NOMO-1 treated with dmso at 0.1 percent for 144 hours (cell line): ENCODE results near the gene ARID3A.

Experiments
- DNase-seq: peaks from one replicate; lab custom pipeline; 2025; ENCODE audit not compliant: unreplicated experiment; lab: John Stamatoyannopoulos, UW

Gene ARID3A

DNA sequence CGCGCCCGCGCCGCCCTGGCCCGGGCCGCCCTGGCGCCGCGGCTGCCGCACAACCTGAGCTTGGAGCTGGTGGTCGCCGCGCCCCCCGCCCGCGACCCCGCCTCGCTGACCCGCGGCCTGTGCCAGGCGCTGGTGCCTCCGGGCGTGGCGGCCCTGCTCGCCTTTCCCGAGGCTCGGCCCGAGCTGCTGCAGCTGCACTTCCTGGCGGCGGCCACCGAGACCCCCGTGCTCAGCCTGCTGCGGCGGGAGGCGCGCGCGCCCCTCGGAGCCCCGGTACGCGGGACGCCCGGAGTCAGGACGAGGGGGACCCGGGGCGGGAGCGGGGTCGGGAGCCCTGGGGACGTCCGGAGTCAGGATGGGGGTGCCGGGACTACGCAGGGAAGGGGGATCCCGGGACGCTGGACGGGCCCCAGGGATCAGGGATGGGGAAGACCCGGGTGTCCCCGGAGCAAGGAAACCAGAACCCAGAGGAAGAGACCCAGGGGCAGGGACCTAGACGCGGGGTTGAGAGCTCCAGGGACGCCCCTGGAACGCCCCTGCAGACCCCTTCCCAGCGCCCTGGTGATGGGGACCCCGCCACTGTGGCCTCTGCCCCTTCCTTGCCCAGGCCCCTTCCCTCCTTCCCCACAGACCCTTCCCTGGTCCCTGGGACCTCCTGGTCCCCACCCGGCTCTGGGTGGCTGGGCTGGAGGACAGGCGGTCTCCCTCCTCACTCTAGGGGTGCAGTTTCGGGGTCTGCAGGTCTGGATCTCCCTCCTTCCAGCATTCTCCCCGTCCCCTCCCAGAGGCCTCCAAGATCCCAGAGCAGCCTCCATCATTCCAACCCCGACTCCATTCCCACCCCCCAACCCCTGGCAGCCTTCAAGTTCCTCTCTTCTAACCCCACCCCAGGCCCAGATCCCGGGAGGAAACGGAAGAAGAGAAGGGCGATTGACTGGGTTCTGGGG is 75.0 kb downstream of the ARID3A start:
- DNase-seq, result no peak

DNA sequence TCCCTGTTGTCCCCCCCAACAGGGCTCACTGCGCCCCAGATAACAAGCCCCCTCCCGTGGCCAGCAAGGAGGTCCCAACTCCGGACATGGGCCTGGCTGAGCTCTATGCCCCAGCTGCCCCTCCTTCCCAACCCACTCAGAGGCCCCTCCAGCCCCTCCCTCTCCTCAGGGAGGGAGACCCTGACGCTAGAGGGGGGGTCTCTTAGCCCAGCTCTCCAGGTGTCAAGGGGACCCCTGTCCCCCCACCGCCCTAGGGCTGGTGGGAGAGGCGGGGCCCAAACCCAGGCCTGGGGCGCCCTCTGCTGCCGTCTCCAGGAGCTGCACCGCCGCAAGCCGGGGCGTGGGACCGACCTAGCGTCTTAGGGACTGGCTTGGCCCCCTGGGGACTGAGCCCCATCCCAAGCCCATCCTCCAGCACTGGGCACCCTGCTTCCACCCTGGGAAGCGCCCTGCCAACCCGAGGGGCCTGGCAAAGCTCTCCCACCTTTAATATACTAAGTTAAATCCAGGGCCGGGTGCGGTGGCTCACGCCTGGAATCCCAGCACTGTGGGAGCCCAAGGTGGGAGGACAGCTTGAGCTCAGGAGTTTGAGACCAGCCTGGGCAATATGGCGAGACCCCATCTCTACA is 75.8 kb downstream of the ARID3A start:
- DNase-seq, result no peak

GRCh38 chr19:1002600-1002999 is 76.8 kb downstream of the ARID3A start:
- no peak for DNase-seq

- DNase-seq, result no peak
These were observed 77.4 kb downstream of the ARID3A start for GRCh38 chr19:1003283-1003682.

DNA sequence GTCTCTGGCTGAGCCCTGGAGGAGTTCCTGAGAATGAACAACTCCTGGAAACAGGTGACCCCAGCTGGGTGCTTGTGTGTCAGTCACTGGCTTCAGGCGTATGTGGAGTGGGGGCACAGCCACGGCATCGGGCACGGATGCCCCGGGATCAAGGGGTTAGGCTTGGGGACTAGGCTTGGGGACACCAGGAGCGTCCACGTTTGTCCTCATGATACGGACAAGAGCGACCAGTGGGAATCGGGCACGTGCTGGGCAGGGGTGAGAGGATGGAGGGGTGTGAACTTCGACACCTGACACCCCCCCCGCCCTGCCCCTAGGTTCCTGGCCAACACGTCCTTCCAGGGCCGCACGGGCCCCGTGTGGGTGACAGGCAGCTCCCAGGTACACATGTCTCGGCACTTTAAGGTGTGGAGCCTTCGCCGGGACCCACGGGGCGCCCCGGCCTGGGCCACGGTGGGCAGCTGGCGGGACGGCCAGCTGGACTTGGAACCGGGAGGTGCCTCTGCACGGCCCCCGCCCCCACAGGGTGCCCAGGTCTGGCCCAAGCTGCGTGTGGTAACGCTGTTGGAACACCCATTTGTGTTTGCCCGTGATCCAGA is 78.5 kb downstream of the ARID3A start:
- DNase-seq, result no peak

- DNase-seq, result no peak
These were observed 79.2 kb downstream of the ARID3A start for GRCh38 chr19:1004803-1005664.

DNA sequence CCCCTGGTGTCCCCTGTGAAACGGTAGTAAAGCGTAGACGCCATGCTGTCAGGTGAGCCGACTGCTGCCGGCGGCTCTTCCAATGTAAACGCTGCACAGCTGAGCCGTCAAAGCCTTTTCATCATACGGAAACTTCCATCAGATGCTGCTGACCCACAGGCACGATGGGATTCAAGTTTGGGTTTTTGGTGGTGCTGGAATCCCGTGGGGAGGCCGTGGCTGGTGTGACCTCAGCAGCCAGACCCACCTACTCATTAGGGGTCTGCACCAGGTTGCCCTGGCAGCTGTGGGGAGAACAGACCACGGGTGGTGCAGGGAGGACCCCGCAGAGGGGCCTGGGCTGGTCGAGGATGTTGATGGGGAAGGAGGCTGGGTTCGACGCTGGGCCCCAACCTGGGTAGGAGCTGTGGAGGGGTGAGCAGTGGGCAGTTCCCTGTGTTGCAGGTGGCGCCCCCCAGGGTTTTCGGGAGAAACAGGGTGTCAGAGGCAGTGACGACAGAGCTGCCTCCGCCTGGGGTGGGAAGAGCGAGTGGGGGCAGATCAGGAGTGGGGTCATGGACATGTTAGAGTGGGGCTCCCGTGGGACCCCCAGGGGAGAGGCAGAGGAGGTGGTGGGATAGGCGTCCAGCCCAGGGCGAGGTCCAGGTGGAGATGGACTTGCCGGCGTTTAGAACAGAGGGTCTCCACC is 81.0 kb downstream of the ARID3A start:
- no peak for DNase-seq

DNA sequence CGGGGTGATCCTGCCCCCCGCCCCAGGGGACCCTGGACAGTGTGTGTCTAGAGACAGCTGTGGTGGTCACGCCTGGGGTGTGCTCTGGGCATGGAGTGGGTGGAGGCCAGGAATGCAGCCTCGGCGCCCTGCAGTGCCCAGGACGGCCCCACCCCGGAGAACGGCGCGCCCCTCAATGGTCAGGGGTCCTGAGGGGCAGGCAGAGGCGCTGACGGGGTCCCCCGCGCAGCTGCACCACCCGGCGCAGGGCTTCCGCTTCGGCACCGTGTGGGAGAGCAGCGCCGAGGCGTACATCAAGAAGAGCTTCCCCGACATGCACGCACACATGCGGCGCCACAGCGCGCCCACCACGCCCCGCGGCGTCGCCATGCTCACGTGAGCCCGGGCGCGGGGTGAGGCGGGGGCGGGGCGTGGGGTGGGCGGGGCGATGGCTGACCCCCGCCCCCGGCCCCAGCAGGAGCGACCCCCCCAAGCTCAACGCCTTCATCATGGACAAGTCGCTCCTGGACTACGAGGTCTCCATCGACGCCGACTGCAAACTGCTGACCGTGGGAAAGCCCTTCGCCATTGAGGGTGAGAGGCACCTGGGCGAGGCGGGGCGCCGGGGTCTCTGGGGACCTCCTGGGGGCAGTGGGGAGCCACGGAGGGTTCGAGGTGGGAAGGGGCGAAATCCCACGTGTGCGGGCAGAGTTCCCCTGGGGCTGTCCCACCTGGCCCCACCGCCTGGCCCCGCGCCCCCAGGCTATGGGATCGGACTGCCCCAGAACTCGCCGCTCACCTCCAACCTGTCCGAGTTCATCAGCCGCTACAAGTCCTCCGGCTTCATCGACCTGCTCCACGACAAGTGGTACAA is 81.8 kb downstream of the ARID3A start:
- DNase-seq, result no peak

DNA sequence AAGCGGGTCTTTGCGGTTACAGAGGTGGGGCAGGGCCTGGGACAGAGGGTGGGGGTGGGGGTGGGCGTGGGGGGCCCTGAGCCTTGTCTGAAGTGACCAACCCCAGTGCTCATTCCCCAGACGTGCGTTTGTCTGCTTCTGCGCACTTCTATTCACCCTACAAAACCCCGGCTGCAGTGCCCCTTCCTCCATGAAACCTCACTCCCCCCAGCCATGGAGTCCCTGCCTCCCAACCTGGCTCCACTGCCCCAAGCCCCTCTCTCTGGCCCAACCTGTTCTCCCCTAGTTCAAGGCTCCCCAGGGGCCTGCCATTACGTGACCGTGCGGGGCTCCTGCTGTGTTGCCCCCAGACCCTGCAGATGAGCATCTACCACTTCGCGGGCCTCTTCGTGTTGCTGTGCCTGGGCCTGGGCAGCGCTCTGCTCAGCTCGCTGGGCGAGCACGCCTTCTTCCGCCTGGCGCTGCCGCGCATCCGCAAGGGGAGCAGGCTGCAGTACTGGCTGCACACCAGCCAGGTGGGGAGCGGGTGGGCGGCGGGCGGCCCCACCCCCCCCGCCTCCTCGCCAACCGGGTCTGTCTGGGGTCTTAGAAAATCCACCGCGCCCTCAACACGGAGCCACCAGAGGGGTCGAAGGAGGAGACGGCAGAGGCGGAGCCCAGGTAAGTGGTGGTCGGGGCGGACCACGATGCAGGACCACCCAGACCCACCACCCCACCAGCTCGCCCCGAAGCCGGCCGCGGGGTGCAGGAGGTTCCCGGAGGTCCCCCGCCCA is 82.6 kb downstream of the ARID3A start:
- no peak for DNase-seq

DNA sequence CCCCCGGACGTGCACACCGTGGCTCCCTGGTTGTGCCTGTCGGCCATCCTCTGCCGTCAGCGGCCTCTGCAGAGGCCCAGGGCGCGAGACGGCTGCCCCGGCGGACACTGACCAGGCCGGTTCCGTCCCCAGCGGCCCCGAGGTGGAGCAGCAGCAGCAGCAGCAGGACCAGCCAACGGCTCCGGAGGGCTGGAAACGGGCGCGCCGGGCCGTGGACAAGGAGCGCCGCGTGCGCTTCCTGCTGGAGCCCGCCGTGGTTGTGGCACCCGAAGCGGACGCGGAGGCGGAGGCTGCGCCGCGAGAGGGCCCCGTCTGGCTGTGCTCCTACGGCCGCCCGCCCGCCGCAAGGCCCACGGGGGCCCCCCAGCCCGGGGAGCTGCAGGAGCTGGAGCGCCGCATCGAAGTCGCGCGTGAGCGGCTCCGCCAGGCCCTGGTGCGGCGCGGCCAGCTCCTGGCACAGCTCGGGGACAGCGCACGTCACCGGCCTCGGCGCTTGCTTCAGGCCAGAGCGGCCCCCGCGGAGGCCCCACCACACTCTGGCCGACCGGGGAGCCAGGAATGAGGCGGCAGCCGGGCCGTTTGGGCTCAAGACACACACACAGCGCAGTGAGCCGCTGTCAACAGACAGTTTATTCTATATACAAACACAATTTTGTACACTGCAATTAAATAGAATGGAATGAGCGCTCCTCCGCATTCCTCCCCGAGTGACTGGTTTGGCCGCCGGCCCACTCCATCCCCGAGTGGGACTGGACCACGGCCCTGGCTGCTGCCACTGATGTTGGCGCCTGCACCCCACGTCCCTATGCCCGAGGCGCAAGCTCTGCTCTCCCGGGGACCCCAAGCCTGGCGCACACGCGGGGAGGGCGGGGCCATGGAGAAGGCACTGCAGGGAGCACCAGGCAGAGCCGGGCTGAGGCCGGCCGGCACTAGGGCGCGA is 83.5 kb downstream of the ARID3A start:
- no peak for DNase-seq

- no peak for DNase-seq
These were observed 84.2 kb downstream of the ARID3A start for GRCh38 chr19:1009981-1010538.

DNA sequence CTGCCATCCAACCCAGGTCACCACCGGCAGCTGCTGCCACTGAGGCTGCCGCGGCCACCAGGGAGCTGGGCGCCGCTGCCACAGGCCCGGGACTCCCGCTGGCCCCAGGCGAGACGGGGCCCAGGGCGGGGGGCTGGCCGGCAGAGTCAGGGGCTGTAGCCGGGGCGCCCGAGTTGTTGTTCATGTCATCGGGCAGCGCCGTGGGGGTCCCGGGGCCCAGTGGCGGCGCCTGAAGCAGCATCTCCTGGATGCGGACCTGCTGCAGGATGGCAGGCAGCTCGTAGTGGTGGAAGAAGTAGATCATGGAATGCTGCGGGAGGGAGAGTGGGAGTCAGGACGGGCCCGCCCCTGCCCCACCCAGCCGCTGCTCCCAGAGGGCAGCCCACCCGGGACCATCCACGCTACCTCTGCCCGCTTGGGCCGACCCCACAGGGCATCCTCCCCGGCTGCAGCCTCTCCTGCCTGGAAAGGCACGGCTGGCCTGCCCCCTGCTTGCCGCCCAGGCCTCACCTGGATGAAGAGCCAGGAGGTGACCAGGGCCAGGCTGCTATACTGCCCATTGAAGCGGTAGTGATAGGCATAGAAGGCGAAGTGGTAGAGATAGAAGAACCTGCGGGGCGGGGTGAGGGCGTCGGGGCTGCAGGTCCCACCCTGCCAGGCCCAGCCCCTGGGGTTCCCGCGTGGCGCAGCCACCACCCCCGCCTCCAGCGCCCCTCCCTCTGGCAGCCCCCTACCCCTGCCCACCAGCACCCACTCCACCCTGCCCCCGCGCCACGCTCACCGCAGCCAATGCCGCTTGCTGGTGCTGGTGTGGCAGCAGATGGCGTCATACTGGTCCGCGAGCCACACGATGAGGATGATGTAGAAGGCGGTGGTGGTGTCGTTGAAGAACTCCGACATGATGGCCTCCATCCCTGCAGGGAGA is 85.0 kb downstream of the ARID3A start:
- no peak for DNase-seq

GRCh38 chr19:1011831-1012333 is 86.0 kb downstream of the ARID3A start:
- no peak for DNase-seq

GRCh38 chr19:1012334-1012733 is 86.5 kb downstream of the ARID3A start:
- DNase-seq, result no peak

DNA sequence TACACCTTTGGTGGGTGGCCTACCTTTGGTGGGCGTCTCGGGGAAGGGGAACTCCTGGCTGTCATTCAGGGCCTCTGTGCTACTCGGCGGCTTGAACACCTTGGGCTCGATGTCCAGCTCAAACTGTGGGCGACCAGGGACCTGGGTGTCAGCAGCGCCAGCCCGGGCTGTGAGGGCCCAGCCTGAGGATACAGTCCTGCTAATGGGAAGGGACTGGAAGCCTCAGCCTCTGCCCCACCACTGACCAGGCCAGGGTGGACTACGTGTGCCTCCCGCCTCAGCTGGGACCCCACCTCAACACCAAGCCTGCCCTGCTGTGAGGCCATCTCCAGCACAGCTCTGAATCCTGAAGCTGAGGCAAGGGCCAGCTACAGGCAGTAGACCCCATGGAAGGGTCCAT is 87.4 kb downstream of the ARID3A start:
- no peak for DNase-seq
